ENCODE data around the gene RPH3AL. TPM values are rescaled to one million over a fixed set of nuclear protein-coding genes. Genes with fewer than 3 reads are reported as not detected.

RPH3AL gene
- total RNA-seq, 1 donor, result 2.9 TPM

GRCh38 chr17:180381-181244 lies 172.0 kb downstream of the RPH3AL start:
- H3K4me1 ChIP-seq (ENCODE audit: insufficient read depth, low read length), result no peaks in the 10 kb centered on the region
- peaks cover 3% of the 10 kb centered on the region for H4K20me1 ChIP-seq (ENCODE audit: insufficient read depth, low read length)
- no peaks in the 10 kb centered on the region for H3K79me2 ChIP-seq (ENCODE audit: insufficient read depth, low read length)
- no peak overlapping the region for H2AFZ ChIP-seq (ENCODE audit: low read length)
- H3K36me3 ChIP-seq (ENCODE audit: insufficient read depth, low read length), result no peaks in the 10 kb centered on the region
- no peak overlapping the region for H3K27ac ChIP-seq (ENCODE audit: low read depth, low read length)
- no peak overlapping the region for H3K4me3 ChIP-seq (ENCODE audit: insufficient read depth, low read length)
- H3K27me3 ChIP-seq (ENCODE audit: insufficient read depth, low read length), result peaks cover 61% of the 10 kb centered on the region
- H3K9me3 ChIP-seq (ENCODE audit: low read depth, low read length), result no peaks in the 10 kb centered on the region
- TF ChIP-seq CTCF (IDR thresholded peaks at IDR 0.05; ENCODE audit: extremely low read depth, low read depth, low read length), result no peak
- no peak for DNase-seq (ENCODE audit: insufficient read length, low spot score, missing footprints)
- no peak overlapping the region for H3K4me2 ChIP-seq (ENCODE audit: insufficient read depth, low read length)

GRCh38 chr17:179781-180380 lies 172.7 kb downstream of the RPH3AL start:
- TF ChIP-seq CTCF (IDR thresholded peaks at IDR 0.05; ENCODE audit: extremely low read depth, low read depth, low read length), result no peak
- no peaks in the 10 kb centered on the region for H3K4me1 ChIP-seq (ENCODE audit: insufficient read depth, low read length)
- no peak overlapping the region for H3K27ac ChIP-seq (ENCODE audit: low read depth, low read length)
- H3K4me3 ChIP-seq (ENCODE audit: insufficient read depth, low read length), result no peak overlapping the region
- no peak overlapping the region for H3K4me2 ChIP-seq (ENCODE audit: insufficient read depth, low read length)
- H3K27me3 ChIP-seq (ENCODE audit: insufficient read depth, low read length), result peaks cover 54% of the 10 kb centered on the region
- H3K36me3 ChIP-seq (ENCODE audit: insufficient read depth, low read length), result no peaks in the 10 kb centered on the region
- H4K20me1 ChIP-seq (ENCODE audit: insufficient read depth, low read length), result peaks cover 3% of the 10 kb centered on the region
- no peaks in the 10 kb centered on the region for H3K9me3 ChIP-seq (ENCODE audit: low read depth, low read length)
- no peak overlapping the region for H2AFZ ChIP-seq (ENCODE audit: low read length)
- DNase-seq (ENCODE audit: insufficient read length, low spot score, missing footprints), result no peak
- no peaks in the 10 kb centered on the region for H3K79me2 ChIP-seq (ENCODE audit: insufficient read depth, low read length)

GRCh38 chr17:179066-179432 lies 173.6 kb downstream of the RPH3AL start:
- Histone ChIP-seq H3K4me3 (ENCODE audit: insufficient read depth, low read length) (no peak overlapping the region), H3K4me1 (ENCODE audit: insufficient read depth, low read length) (no peaks in the 10 kb centered on the region), H3K79me2 (ENCODE audit: insufficient read depth, low read length) (no peaks in the 10 kb centered on the region), H3K27ac (ENCODE audit: low read depth, low read length) (no peak overlapping the region), H3K4me2 (ENCODE audit: insufficient read depth, low read length) (no peak overlapping the region), H3K9me3 (ENCODE audit: low read depth, low read length) (no peaks in the 10 kb centered on the region), H3K36me3 (ENCODE audit: insufficient read depth, low read length) (no peaks in the 10 kb centered on the region), H2AFZ (ENCODE audit: low read length) (no peak overlapping the region), H3K27me3 (ENCODE audit: insufficient read depth, low read length) (peaks cover 54% of the 10 kb centered on the region), H4K20me1 (ENCODE audit: insufficient read depth, low read length) (peaks cover 3% of the 10 kb centered on the region)
- DNase-seq (ENCODE audit: insufficient read length, low spot score, missing footprints), result no peak
- TF ChIP-seq CTCF (IDR thresholded peaks at IDR 0.05; ENCODE audit: extremely low read depth, low read depth, low read length), result no peak

Data from osteoblast (primary cell).